Stimulated activated CD4-positive, alpha-beta T cell treated with anti-CD3 and anti-CD28 coated beads, Interleukin-1b, Interleukin-23, amount 100 ng/mL, for 4 hours (primary cell): Measurements from ENCODE around the gene MCM9.
A peak's percentile ranks its signal among the peaks of the same experiment; 100 is the strongest.

Experiments used
- DNase-seq, 2 donors: peaks; one replicate each; pipeline ENCODE4 v3.0.0-alpha.2; 2020; ENCODE audit warnings: low read depth in 2 of 2

MCM9 gene

GRCh38 chr6:118934461-118935330 is at the start of gene MCM9:
Gene MCM9 (minus strand): TSS chr6:118935159. CDS start chr6:118931723, 3,436 bp downstream.
- peak; percentile 83 to 89 for DNase-seq

GRCh38 chr6:118984342-118984741 is 49.4 kb upstream of the MCM9 start:
- DNase-seq, result no peak

- no peak for DNase-seq
These were observed 47.6 kb upstream of the MCM9 start for GRCh38 chr6:118982575-118982911.

- no peak for DNase-seq
These were observed 47.1 kb upstream of the MCM9 start for GRCh38 chr6:118981884-118982574.

- no peak for DNase-seq
These were observed 45.1 kb upstream of the MCM9 start for GRCh38 chr6:118980063-118980462.

- DNase-seq, result no peak
These were observed 39.8 kb upstream of the MCM9 start for GRCh38 chr6:118974790-118975189.

GRCh38 chr6:118971682-118972081 is 36.7 kb upstream of the MCM9 start:
- DNase-seq, result no peak

GRCh38 chr6:118970866-118971265 is 35.9 kb upstream of the MCM9 start:
- DNase-seq, result no peak

GRCh38 chr6:118968416-118968815 is 33.5 kb upstream of the MCM9 start:
- no peak for DNase-seq

GRCh38 chr6:118967239-118967638 is 32.3 kb upstream of the MCM9 start:
- no peak for DNase-seq

GRCh38 chr6:118965843-118966370 is 30.9 kb upstream of the MCM9 start:
- DNase-seq, result no peak

- DNase-seq, result no peak
These were observed 30.4 kb upstream of the MCM9 start for GRCh38 chr6:118965371-118965770.

GRCh38 chr6:118963003-118963402 is 28.0 kb upstream of the MCM9 start:
- no peak for DNase-seq

- no peak for DNase-seq
These were observed 24.9 kb upstream of the MCM9 start for GRCh38 chr6:118959903-118960302.

GRCh38 chr6:118953391-118953790 is 18.4 kb upstream of the MCM9 start:
- DNase-seq, result no peak

- DNase-seq, result no peak
These were observed 17.7 kb upstream of the MCM9 start for GRCh38 chr6:118952683-118953082.

GRCh38 chr6:118945217-118945616 is 10.3 kb upstream of the MCM9 start:
- DNase-seq, result no peak

GRCh38 chr6:118940770-118941169 is 5.8 kb upstream of the MCM9 start:
- no peak for DNase-seq

- DNase-seq, result no peak
These were observed 4.7 kb upstream of the MCM9 start for GRCh38 chr6:118939683-118940082.

GRCh38 chr6:118935978-118936703 is 1.2 kb upstream of the MCM9 start:
- DNase-seq, result no peak

- DNase-seq, result no peak
These were observed 341 bp upstream of the MCM9 start for GRCh38 chr6:118935331-118935668.

- DNase-seq, result no peak
These were observed 1.0 kb downstream of the MCM9 start for GRCh38 chr6:118933855-118934460.
